Neural cell (in vitro differentiated cells): ENCODE results near the gene PDE1A. TPM values are rescaled to one million over a fixed set of nuclear protein-coding genes. Genes with fewer than 3 reads are reported as not detected.

ENCODE experiments used
- H2AFZ ChIP-seq: fragments of 200-600, 300-800 bp; sonication (generic), shearing (Covaris generic); 2 replicates; pipeline ENCODE4 v1.6.0; 2014; ENCODE audit warnings: low read depth, mild to moderate bottlenecking, antibody characterized with exemption, low read length, moderate library complexity
- H3F3A ChIP-seq: fragments of 200-600 bp; shearing (Covaris generic); 2 replicates; pipeline ENCODE4 v1.6.1; 2016; ENCODE audit warnings: mild to moderate bottlenecking, moderate library complexity, mixed read lengths, antibody characterized with exemption, low read length; ENCODE audit not compliant: insufficient read depth, poor library complexity, severe bottlenecking
- H3K27ac ChIP-seq: fragments of 200-600, 300-800 bp; sonication (generic), shearing (Covaris generic); 2 replicates; pipeline ENCODE4 v1.5.1; 2014; ENCODE audit warnings: mild to moderate bottlenecking, low read length, moderate library complexity
- H3K27me3 ChIP-seq: fragments of 300-800, 200-600 bp; sonication (generic), shearing (Covaris generic); 2 replicates; pipeline ENCODE4 v1.6.0; 2014; ENCODE audit warnings: mild to moderate bottlenecking, low read depth, low read length, moderate library complexity; ENCODE audit not compliant: insufficient read depth
- H3K36me3 ChIP-seq: fragments of 300-800, 200-600 bp; sonication (generic), shearing (Covaris generic); 2 replicates; pipeline ENCODE4 v1.5.1; 2014; ENCODE audit warnings: mild to moderate bottlenecking, antibody characterized with exemption, low read length, moderate library complexity; ENCODE audit not compliant: insufficient read depth
- H3K4me2 ChIP-seq: fragments of 300-800, 200-600 bp; sonication (generic), shearing (Covaris generic); 2 replicates; pipeline ENCODE4 v1.6.0; 2014; ENCODE audit warnings: mild to moderate bottlenecking, low read length
- H3K4me3 ChIP-seq: fragments of 300-800, 200-600 bp; sonication (generic), shearing (Covaris generic); 2 replicates; pipeline ENCODE4 v1.5.1; 2014; ENCODE audit warnings: mild to moderate bottlenecking, low read length, moderate library complexity
- H3K79me2 ChIP-seq: fragments of 200-600 bp; shearing (Covaris generic); replicated peaks from 2 replicates; pipeline ENCODE4 v1.6.0; 2014; ENCODE audit warnings: mild to moderate bottlenecking, low read length, moderate library complexity; ENCODE audit not compliant: insufficient read depth
- H3K9ac ChIP-seq: fragments of 300-800, 200-600 bp; sonication (generic), shearing (Covaris generic); 2 replicates; pipeline ENCODE4 v1.6.1; 2016; ENCODE audit warnings: mild to moderate bottlenecking, low read length, mixed read lengths
- H3K9me2 ChIP-seq: fragments of 200-600 bp; shearing (Covaris generic); 2 replicates; pipeline ENCODE4 v1.6.1; 2016; ENCODE audit warnings: mild to moderate bottlenecking, low read length, mixed read lengths; ENCODE audit not compliant: insufficient read depth
- H3K9me3 ChIP-seq: fragments of 200-600, 300-800 bp; sonication (generic), shearing (Covaris generic); 2 replicates; pipeline ENCODE4 v1.6.1; 2016; ENCODE audit warnings: mild to moderate bottlenecking, mixed run types, low read length, moderate library complexity, mixed read lengths
- H4K20me1 ChIP-seq: fragments of 200-600 bp; shearing (Covaris generic); 2 replicates; pipeline ENCODE4 v1.6.1; 2016; ENCODE audit warnings: mild to moderate bottlenecking, mixed run types; ENCODE audit not compliant: insufficient read depth
- EP300 ChIP-seq: fragments of 450-650 bp; conservative IDR thresholded peaks from 2 replicates; pipeline ENCODE4 v1.6.1; 2014; ENCODE audit warnings: antibody characterized with exemption, mild to moderate bottlenecking, moderate library complexity; ENCODE audit not compliant: poor library complexity, severe bottlenecking
- EZH2 ChIP-seq: fragments of 200-600, 300-800 bp; shearing (Covaris generic), sonication (generic); IDR thresholded peaks from 2 replicates; pipeline ENCODE4 v1.6.1; 2014; ENCODE audit warnings: antibody characterized with exemption, low read length, borderline replicate concordance, mild to moderate bottlenecking; ENCODE audit not compliant: insufficient read depth, poor library complexity, severe bottlenecking
- MXI1 ChIP-seq: fragments of 450-650 bp; conservative IDR thresholded peaks from 2 replicates; pipeline ENCODE4 v1.6.1; 2014; ENCODE audit warnings: antibody characterized with exemption, mild to moderate bottlenecking; ENCODE audit not compliant: poor library complexity, severe bottlenecking
- POLR2AphosphoS5 ChIP-seq: IDR thresholded peaks from 2 replicates; pipeline ENCODE4 v1.6.1; 2012
- RAD21 ChIP-seq: fragments of 450-650 bp; conservative IDR thresholded peaks from 2 replicates; pipeline ENCODE4 v1.6.1; 2014; ENCODE audit warnings: antibody characterized with exemption, mild to moderate bottlenecking, moderate library complexity
- SMC3 ChIP-seq: fragments of 450-650 bp; conservative IDR thresholded peaks from 2 replicates; pipeline ENCODE4 v1.6.1; 2014; ENCODE audit warnings: antibody characterized with exemption, mild to moderate bottlenecking, moderate library complexity; ENCODE audit not compliant: poor library complexity
- TAF1 ChIP-seq: IDR thresholded peaks from 2 replicates; pipeline ENCODE4 v1.6.1; 2012; ENCODE audit warnings: low read depth
- polyA plus RNA-seq: library from polyadenylated mRNA; depleted of rRNA; stranded (reverse); fragments of >200 nt; gene quantifications from 2 replicates; pipeline ENCODE4 v1.2.3, GENCODE V29; 2014
- TF ChIP-seq, protein P1 (sequence below): fragments of 450-650 bp; IDR thresholded peaks from 2 replicates; pipeline ENCODE4 v1.5.1; 2014; ENCODE audit warnings: antibody characterized with exemption, mild to moderate bottlenecking, moderate library complexity; ENCODE audit not compliant: poor library complexity, severe bottlenecking
- TF ChIP-seq, protein P2 (sequence below): IDR thresholded peaks from 2 replicates; pipeline ENCODE4 v1.6.1; 2012; ENCODE audit warnings: borderline replicate concordance

PDE1A gene
- polyA plus RNA-seq, 1 donor from 2014 or later, result 1.6 TPM

DNA sequence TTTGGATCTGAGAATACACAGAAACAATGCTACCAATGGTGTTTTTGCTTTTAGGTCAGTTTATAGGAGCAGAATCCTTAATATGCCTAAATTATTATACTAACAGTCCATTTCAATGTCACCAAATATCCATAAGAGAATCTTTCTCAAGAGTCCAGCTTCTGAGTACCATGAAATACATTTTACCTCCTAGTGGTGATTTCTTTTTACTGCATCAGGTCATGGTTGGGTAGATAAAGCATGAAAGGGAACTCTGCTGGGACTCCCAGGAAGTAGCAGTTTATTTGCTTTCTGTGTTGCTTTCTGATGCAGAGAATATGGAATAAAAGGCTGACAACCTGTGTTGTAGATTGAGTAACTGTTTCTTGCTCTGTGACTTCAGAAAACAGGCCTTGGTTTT, 325.6 kb downstream of the PDE1A start:
- Histone ChIP-seq H3K36me3 (no peaks in the 10 kb centered on the region), H3K9me2 (no peaks in the 10 kb centered on the region), H3F3A (no peaks in the 10 kb centered on the region), H3K9ac (no peak overlapping the region), H2AFZ (no peak overlapping the region), H3K27ac (no peak overlapping the region), H4K20me1 (no peaks in the 10 kb centered on the region), H3K27me3 (no peaks in the 10 kb centered on the region), H3K79me2 (no peaks in the 10 kb centered on the region), H3K4me2 (no peak overlapping the region), H3K9me3 (no peaks in the 10 kb centered on the region), H3K4me3 (no peak overlapping the region)
- no peak for TF ChIP-seq POLR2AphosphoS5
- TF ChIP-seq MXI1, result no peak
- TF ChIP-seq, protein P1, sequence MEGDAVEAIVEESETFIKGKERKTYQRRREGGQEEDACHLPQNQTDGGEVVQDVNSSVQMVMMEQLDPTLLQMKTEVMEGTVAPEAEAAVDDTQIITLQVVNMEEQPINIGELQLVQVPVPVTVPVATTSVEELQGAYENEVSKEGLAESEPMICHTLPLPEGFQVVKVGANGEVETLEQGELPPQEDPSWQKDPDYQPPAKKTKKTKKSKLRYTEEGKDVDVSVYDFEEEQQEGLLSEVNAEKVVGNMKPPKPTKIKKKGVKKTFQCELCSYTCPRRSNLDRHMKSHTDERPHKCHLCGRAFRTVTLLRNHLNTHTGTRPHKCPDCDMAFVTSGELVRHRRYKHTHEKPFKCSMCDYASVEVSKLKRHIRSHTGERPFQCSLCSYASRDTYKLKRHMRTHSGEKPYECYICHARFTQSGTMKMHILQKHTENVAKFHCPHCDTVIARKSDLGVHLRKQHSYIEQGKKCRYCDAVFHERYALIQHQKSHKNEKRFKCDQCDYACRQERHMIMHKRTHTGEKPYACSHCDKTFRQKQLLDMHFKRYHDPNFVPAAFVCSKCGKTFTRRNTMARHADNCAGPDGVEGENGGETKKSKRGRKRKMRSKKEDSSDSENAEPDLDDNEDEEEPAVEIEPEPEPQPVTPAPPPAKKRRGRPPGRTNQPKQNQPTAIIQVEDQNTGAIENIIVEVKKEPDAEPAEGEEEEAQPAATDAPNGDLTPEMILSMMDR, result no peak
- TF ChIP-seq SMC3, result no peak
- TF ChIP-seq EZH2, result no peak
- TF ChIP-seq, protein P2, sequence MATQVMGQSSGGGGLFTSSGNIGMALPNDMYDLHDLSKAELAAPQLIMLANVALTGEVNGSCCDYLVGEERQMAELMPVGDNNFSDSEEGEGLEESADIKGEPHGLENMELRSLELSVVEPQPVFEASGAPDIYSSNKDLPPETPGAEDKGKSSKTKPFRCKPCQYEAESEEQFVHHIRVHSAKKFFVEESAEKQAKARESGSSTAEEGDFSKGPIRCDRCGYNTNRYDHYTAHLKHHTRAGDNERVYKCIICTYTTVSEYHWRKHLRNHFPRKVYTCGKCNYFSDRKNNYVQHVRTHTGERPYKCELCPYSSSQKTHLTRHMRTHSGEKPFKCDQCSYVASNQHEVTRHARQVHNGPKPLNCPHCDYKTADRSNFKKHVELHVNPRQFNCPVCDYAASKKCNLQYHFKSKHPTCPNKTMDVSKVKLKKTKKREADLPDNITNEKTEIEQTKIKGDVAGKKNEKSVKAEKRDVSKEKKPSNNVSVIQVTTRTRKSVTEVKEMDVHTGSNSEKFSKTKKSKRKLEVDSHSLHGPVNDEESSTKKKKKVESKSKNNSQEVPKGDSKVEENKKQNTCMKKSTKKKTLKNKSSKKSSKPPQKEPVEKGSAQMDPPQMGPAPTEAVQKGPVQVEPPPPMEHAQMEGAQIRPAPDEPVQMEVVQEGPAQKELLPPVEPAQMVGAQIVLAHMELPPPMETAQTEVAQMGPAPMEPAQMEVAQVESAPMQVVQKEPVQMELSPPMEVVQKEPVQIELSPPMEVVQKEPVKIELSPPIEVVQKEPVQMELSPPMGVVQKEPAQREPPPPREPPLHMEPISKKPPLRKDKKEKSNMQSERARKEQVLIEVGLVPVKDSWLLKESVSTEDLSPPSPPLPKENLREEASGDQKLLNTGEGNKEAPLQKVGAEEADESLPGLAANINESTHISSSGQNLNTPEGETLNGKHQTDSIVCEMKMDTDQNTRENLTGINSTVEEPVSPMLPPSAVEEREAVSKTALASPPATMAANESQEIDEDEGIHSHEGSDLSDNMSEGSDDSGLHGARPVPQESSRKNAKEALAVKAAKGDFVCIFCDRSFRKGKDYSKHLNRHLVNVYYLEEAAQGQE, result no peak
- no peak for TF ChIP-seq TAF1
- TF ChIP-seq EP300, result no peak
- no peak for TF ChIP-seq RAD21

DNA sequence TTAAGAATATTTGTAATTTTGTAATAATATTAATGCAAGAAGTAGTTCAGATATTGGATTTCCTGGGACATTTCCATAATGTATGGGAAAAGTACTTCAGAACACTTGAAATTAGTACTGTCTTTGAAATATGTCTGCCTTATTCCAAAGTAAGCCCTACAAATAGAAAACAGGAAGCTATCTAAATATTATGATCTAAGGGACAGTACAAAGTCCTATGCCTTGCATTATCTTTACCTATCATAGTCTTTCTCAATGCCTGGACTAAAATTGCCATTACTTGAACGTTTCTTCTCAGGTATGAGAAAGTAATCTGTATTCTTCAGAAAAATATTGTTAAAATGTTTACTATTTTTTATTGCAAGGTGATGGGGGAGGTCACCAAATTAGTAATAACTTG, 328.2 kb downstream of the PDE1A start:
- H3K4me3 ChIP-seq, result no peak overlapping the region
- no peaks in the 10 kb centered on the region for H3K36me3 ChIP-seq
- H3K4me2 ChIP-seq, result no peak overlapping the region
- no peaks in the 10 kb centered on the region for H4K20me1 ChIP-seq
- no peak overlapping the region for H3K27ac ChIP-seq
- no peaks in the 10 kb centered on the region for H3K9me2 ChIP-seq
- H3K79me2 ChIP-seq, result no peaks in the 10 kb centered on the region
- H2AFZ ChIP-seq, result no peak overlapping the region
- H3K9me3 ChIP-seq, result no peaks in the 10 kb centered on the region
- no peak overlapping the region for H3K9ac ChIP-seq
- no peaks in the 10 kb centered on the region for H3K27me3 ChIP-seq
- no peak for TF ChIP-seq MXI1
- no peak for TF ChIP-seq TAF1
- TF ChIP-seq POLR2AphosphoS5, result no peak
- H3F3A ChIP-seq, result no peaks in the 10 kb centered on the region

DNA sequence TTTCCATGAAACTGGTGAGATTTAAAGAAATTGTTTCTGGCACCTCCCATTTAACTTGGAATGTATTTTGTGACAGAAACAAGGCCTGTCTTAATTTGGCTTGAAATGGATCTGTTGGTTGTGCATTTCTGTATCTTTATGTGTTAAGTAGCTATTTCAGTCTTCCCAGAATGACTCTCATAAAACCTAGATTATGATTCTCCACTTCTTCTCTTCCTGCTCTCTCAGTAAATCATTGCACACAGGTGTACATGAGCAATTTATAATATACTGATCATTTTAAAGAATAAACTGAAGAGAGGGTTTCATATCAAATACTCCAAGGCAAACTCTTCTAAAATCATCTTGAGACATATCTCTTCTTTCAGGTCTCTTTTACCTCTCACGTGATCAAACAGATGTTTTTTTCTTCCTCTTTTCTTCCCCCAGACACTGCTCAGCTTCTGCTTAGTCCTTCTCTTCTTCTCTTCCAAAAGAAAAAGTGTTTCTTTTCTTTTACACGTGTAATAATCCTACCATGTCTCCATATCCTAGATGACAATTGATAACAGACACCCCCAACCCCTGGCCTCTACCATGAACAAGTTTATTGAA, 329.2 kb downstream of the PDE1A start:
- H3K27me3 ChIP-seq, result no peaks in the 10 kb centered on the region
- H3K9ac ChIP-seq, result no peak overlapping the region
- H3K4me3 ChIP-seq, result no peak overlapping the region
- H3K9me2 ChIP-seq, result no peaks in the 10 kb centered on the region
- H3K9me3 ChIP-seq, result no peaks in the 10 kb centered on the region
- no peaks in the 10 kb centered on the region for H4K20me1 ChIP-seq
- TF ChIP-seq EZH2, result no peak
- TF ChIP-seq TAF1, result no peak
- TF ChIP-seq POLR2AphosphoS5, result no peak
- TF ChIP-seq MXI1, result no peak
- TF ChIP-seq EP300, result no peak
- TF ChIP-seq RAD21, result no peak
- TF ChIP-seq, protein P2, result no peak
- TF ChIP-seq, protein P1, result no peak
- no peak for TF ChIP-seq SMC3
- H2AFZ ChIP-seq, result no peak overlapping the region
- no peak overlapping the region for H3K4me2 ChIP-seq
- H3K79me2 ChIP-seq, result no peaks in the 10 kb centered on the region
- H3K36me3 ChIP-seq, result no peaks in the 10 kb centered on the region
- no peaks in the 10 kb centered on the region for H3F3A ChIP-seq
- no peak overlapping the region for H3K27ac ChIP-seq
